ENCODE data around the gene MVD.

The MVD gene

DNA sequence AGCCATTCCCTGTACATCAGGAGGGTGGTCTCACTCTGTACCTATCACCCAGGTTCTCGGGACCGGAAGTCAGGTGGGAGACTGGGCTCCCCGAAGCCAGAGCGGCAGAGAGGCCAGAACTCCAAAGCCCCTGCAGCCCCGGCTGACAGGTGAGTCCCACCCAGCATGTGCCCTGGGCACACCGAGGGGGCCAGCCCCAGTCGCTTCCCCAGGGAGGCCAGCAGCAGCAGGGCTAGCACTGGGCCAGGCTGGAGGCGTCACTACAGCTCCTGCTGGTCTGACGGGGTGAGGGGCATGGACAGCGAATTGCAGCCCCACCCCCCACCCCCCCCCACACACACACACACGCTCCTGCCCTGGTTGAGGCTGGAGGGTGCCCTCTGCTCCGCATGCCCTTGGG, 32.5 kb downstream of the MVD start:
- no peak for TF ChIP-seq GATA3 (IDR thresholded peaks at IDR 0.05; ENCODE audit: low read depth, low read length)
- TF ChIP-seq GATA2 (IDR thresholded peaks at IDR 0.05; ENCODE audit: low read depth, low read length): no peak

DNA sequence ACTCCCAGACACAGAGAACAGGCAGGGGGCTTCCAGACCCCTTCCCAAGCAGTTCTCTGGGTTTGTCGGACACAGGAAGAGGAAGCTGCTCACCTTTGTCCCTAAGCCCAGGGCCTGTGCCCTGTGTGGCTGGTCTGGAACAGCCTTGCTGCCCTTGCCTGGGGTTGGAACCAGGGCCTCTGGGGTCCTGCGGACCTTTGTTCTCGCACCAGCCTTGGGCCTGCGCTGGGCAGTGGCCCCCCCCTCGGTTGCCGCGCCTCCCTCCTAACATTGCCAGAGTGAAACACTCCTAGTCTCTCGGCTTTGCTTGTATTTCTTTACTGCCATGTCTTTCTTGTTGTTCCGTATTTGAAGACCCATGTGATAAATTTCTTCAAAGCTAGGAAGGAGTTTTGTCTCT, 33.1 kb downstream of the MVD start:
- TF ChIP-seq GATA3 (IDR thresholded peaks at IDR 0.05; ENCODE audit: low read depth, low read length): no peak
- TF ChIP-seq GATA2 (IDR thresholded peaks at IDR 0.05; ENCODE audit: low read depth, low read length): no peak

DNA sequence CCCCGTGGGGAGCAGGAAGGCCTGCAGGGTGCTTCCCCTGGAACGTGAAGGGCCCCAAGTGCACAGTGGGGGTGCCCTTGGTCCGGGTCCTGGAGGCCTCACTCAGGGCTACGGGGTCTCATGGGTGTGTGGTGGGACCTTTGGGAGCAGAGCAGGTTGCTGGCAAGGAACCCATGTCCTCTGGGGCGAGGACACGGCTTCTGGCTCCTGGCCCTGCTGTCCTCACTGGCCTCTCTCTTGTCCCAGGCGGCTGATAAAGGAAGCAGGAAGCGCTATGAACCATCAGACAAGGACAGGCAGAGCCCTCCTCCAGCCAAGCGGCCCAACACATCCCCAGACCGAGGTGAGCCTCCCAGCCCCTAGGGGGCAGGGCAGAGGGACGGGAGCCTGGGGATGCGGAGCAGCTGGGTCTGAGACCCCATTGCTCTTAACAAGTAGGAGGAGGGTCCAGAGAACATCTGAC, 34.3 kb downstream of the MVD start:
- TF ChIP-seq GATA3 (IDR thresholded peaks at IDR 0.05; ENCODE audit: low read depth, low read length): no peak
- TF ChIP-seq GATA2 (IDR thresholded peaks at IDR 0.05; ENCODE audit: low read depth, low read length): no peak

DNA sequence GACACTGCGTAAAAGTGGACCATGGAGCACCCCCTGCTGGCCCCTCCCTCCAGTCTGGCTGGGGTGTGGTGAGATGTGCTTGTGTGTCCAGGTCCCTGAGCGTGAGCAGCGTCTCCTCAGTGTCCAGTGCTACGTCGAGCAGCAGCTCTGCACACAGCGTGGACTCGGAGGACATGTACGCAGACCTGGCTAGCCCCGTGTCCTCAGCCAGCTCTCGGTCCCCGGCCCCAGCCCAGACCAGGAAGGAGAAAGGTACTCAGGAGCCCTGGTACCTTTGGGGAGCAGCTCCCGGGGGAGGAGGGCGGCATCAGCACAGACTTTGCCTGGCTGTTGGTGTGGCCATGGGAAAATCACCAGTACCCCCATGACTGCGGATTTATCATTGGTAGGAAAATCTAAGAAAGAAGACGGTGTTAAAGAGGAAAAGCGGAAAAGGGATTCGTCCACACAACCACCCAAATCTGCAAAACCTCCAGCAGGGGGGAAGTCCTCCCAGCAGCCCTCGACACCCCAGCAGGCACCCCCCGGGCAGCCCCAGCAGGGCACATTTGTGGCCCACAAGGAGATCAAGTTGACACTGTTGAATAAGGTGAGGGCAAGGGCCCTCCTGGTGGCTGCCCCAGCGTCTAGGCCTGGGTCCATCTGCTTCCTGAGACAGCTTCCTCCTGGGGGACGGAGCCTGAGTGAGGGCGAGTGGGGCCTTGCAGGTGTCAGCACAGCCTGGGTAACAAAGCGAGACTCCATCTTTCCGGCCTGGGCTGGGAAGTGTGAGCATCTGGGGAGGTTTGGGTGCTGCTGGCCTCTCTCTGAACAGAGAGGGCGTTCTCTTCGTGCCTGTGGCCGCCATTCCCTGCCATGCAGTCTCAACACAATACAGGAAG, 35.1 kb downstream of the MVD start:
- TF ChIP-seq GATA2 (IDR thresholded peaks at IDR 0.05; ENCODE audit: low read depth, low read length): no peak
- no peak for TF ChIP-seq GATA3 (IDR thresholded peaks at IDR 0.05; ENCODE audit: low read depth, low read length)

DNA sequence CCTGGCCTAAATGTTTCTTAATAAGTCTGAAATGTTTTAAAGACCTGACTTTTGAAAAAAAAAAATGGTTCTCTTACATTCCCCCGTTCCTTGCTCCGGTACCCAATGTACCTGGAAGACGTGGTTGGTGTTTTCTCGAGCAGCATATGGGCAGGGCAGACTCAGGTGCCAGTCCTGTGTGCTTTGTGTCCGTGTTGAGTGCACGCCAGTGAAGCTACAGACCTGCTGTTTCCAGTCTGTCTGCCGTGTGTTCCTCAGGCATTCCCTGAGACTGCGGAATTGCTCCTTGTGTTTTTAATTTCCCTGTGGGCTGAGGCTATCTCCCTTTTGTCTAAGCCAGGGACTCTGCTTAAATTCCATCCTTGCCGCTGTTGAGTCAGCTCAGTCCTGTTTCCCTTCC, 36.2 kb downstream of the MVD start:
- TF ChIP-seq GATA2 (IDR thresholded peaks at IDR 0.05; ENCODE audit: low read depth, low read length): no peak
- TF ChIP-seq GATA3 (IDR thresholded peaks at IDR 0.05; ENCODE audit: low read depth, low read length): no peak

GRCh38 chr16:88624977-88625576, 37.8 kb downstream of the MVD start:
- no peak for TF ChIP-seq GATA2 (IDR thresholded peaks at IDR 0.05; ENCODE audit: low read depth, low read length)
- TF ChIP-seq GATA3 (IDR thresholded peaks at IDR 0.05; ENCODE audit: low read depth, low read length): no peak

DNA sequence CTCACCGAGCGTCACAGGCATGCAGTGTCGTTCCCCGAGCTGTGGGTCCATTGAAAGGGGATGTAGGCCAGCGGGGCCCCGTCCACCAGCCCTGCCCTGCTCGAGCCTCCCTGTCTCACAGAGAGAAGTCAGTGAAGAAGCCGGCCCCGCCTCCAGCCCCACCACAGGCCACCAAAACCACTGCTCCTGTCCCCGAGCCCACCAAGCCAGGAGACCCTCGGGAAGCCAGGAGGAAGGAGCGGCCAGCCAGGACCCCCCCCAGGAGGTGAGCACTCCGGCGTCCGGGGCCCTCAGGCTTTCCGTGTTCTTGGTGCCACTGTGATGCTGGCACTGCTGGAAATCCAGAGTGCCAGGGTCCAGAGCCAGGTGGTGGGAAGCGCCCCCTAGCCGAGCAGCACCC, 38.4 kb downstream of the MVD start:
- no peak for TF ChIP-seq GATA2 (IDR thresholded peaks at IDR 0.05; ENCODE audit: low read depth, low read length)
- no peak for TF ChIP-seq GATA3 (IDR thresholded peaks at IDR 0.05; ENCODE audit: low read depth, low read length)

GRCh38 chr16:88623858-88624257, 39.0 kb downstream of the MVD start:
- TF ChIP-seq GATA2 (IDR thresholded peaks at IDR 0.05; ENCODE audit: low read depth, low read length) (no peak), GATA3 (IDR thresholded peaks at IDR 0.05; ENCODE audit: low read depth, low read length) (no peak)

GRCh38 chr16:88622866-88623265, 40.0 kb downstream of the MVD start:
- no peak for TF ChIP-seq GATA3 (IDR thresholded peaks at IDR 0.05; ENCODE audit: low read depth, low read length)
- no peak for TF ChIP-seq GATA2 (IDR thresholded peaks at IDR 0.05; ENCODE audit: low read depth, low read length)

GRCh38 chr16:88622125-88622524, 40.8 kb downstream of the MVD start:
- TF ChIP-seq GATA3 (IDR thresholded peaks at IDR 0.05; ENCODE audit: low read depth, low read length) (no peak), GATA2 (IDR thresholded peaks at IDR 0.05; ENCODE audit: low read depth, low read length) (no peak)

GRCh38 chr16:88619859-88620815, 42.8 kb downstream of the MVD start:
- TF ChIP-seq GATA3 (IDR thresholded peaks at IDR 0.05; ENCODE audit: low read depth, low read length) (no peak), GATA2 (IDR thresholded peaks at IDR 0.05; ENCODE audit: low read depth, low read length) (no peak)

DNA sequence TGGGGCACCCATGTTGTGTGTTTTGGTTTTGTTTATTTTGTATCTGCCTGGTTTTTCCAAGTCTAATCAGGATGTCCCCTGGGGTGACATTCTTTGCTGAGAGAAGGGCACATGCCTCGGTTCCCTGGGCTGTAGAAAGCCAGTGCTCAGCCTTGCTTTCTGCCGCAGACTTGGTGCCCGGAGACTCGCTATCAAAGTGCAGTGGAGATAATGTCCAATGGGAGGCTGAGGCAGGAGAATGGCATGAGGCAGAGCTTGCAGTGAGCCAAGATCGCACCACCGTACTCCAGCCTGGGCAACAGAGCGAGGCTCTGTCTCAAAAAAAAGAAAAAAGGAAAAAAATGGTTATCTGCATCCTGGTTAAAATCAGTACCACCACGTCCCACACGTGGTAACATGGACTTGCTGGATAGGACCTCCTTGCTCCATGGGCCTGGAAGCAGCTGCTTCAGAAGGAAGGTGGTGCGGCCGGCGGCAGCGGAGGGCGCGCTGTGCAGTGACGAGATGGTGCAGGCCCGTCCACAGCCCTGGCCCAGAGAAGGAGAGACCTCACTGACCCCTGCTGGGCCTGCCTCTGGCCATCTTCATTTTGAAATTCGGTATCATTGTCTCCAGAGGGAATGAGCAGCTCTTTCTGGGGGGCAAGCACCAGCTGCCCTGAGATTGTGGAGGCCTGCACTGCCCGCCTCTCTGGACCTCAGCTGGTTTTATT, 43.8 kb downstream of the MVD start:
- TF ChIP-seq GATA2 (IDR thresholded peaks at IDR 0.05; ENCODE audit: low read depth, low read length): no peak
- TF ChIP-seq GATA3 (IDR thresholded peaks at IDR 0.05; ENCODE audit: low read depth, low read length): no peak

DNA sequence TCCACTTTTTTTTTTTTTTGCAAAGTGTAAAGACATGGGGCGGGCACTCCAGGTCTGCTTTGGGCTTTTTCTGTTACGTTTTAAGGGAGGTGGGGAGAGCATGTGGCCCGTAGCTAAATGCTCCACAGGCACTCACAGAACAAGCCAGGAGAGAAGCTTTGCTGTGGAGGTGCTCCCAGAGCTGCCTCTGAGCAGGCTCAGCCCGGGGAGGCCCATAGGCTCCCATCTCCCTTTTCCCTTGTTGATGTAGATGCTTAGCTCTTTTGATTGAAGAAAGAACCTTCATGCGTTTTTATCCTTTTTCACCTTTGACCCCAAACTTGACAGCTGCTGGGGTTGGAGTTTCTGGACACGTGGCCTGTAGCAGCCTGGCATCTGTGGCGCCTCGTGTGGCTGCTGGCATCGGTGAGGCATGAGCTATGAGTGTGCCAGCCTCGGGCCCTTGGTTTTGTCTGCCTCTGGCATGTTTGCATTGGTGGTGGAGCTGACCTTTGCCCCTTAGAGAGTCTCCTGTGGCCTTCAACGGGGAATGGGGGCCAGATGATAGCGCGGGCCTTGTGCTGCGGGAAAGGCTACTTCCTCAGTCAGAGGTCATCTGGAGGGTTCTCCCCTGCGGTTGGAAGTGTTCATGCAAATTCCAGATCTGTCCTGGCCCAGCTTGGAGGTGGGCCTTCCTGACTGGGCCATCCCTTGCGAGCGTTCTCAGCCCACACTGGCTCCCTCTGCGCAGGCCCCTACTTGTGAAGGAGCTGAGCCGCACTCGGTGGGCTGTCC, 44.5 kb downstream of the MVD start:
- no peak for TF ChIP-seq GATA2 (IDR thresholded peaks at IDR 0.05; ENCODE audit: low read depth, low read length)
- no peak for TF ChIP-seq GATA3 (IDR thresholded peaks at IDR 0.05; ENCODE audit: low read depth, low read length)
